Retinal pigment epithelial cell (primary cell): ENCODE results near the gene FAM193B.
"Not testable (repeated sequence)": the region's sequence is repeated elsewhere in the genome, so short reads cannot be mapped to it uniquely, and the experiment has no call there.

Experiments
- DNase-seq: peaks from one replicate; pipeline ENCODE4 v3.0.0-alpha.2; 2010; ENCODE audit warnings: low read depth
- H3K4me3 ChIP-seq: 2 replicates; pipeline ENCODE4 v1.5.1; 2011; ENCODE audit warnings: mild to moderate bottlenecking, low read length, control low read depth, moderate library complexity
- CTCF ChIP-seq: conservative IDR thresholded peaks from 2 replicates; pipeline ENCODE4 v1.5.1; 2011; ENCODE audit warnings: low read depth, low read length, control low read depth, inconsistent platforms

FAM193B gene

GRCh38 chr5:177538876-177539275 is 15.5 kb downstream of the FAM193B start:
- no peak for DNase-seq
- no peak overlapping the region for H3K4me3 ChIP-seq
- no peak for TF ChIP-seq CTCF

- no peak for TF ChIP-seq CTCF
- H3K4me3 ChIP-seq = no peak overlapping the region
- DNase-seq = no peak
These were observed 16.7 kb downstream of the FAM193B start for GRCh38 chr5:177537389-177538361.

GRCh38 chr5:177536386-177536785 is 18.0 kb downstream of the FAM193B start:
- DNase-seq = no peak
- H3K4me3 ChIP-seq = no peak overlapping the region
- TF ChIP-seq CTCF = no peak

GRCh38 chr5:177535125-177535524 is 19.2 kb downstream of the FAM193B start:
- peak; percentile 7 for TF ChIP-seq CTCF
- no peak for DNase-seq
- no peak overlapping the region for H3K4me3 ChIP-seq

GRCh38 chr5:177534433-177534832 is 19.9 kb downstream of the FAM193B start:
- DNase-seq, H3K4me3 ChIP-seq: not testable (repeated sequence)

GRCh38 chr5:177531209-177531940 is 23.0 kb downstream of the FAM193B start:
- no peak overlapping the region for H3K4me3 ChIP-seq
- no peak for DNase-seq
- TF ChIP-seq CTCF = no peak

GRCh38 chr5:177530638-177531037 is 23.7 kb downstream of the FAM193B start:
- H3K4me3 ChIP-seq = no peak overlapping the region
- no peak for TF ChIP-seq CTCF
- DNase-seq = no peak
